H1 (cell line): ENCODE measurements around the gene ZBED5. TPM values are rescaled to one million over a fixed set of nuclear protein-coding genes. Genes with fewer than 3 reads are reported as not detected.
"Not testable (repeated sequence)": the region's sequence is repeated elsewhere in the genome, so short reads cannot be mapped to it uniquely, and the experiment has no call there.

ENCODE experiments used
- CTCF ChIA-PET: fragments of 300-600 bp; sonication (Branson Sonifier 250); formaldehyde crosslinking; loops from one replicate; lab custom pipeline; 2021; ENCODE audit not compliant: partially characterized antibody; lab: Charles Lee
- POLR2A ChIA-PET: fragments of 300-600 bp; sonication (Branson Sonifier 250); formaldehyde crosslinking; loops from one replicate; lab custom pipeline; 2021; ENCODE audit warnings: inconsistent platforms; ENCODE audit not compliant: partially characterized antibody; lab: Charles Lee
- DNase-seq, 2 experiments: peaks; one replicate each; pipeline versions ENCODE4 v3.0.0 to v3.0.0-alpha.2; 2010 to 2022; ENCODE audit warnings: low spot score in 2 of 2, low read depth in 1 of 2, mixed read lengths in 1 of 2
- FAIRE-seq: peaks from 2 replicates; lab custom pipeline; 2011; peaks lifted over from hg19 to GRCh38; lab: Jason Lieb, UNC
- H2AFZ ChIP-seq: 2 replicates; pipeline ENCODE4 v1.8.1; 2012; ENCODE audit warnings: low read length, inconsistent platforms
- H2AK5ac ChIP-seq: 2 replicates; pipeline ENCODE4 v1.6.1; 2013; ENCODE audit warnings: low read depth, low read length
- H2BK120ac ChIP-seq: replicated peaks from 2 replicates; pipeline ENCODE3; 2013; ENCODE audit warnings: low read depth, low read length, inconsistent platforms
- H2BK12ac ChIP-seq: 2 replicates; pipeline ENCODE4 v1.6.1; 2013; ENCODE audit warnings: low read depth, low read length
- H2BK15ac ChIP-seq: 2 replicates; pipeline ENCODE4 v1.6.1; 2013; ENCODE audit warnings: low read length
- H2BK20ac ChIP-seq: 2 replicates; pipeline ENCODE4 v1.6.1; 2013; ENCODE audit warnings: low read length
- H2BK5ac ChIP-seq: 2 replicates; pipeline ENCODE4 v1.6.1; 2013; ENCODE audit warnings: low read depth, low read length
- H3K14ac ChIP-seq: 2 replicates; pipeline ENCODE4 v1.6.1; 2013; ENCODE audit warnings: inconsistent platforms; ENCODE audit not compliant: insufficient read length
- H3K18ac ChIP-seq: 2 replicates; pipeline ENCODE4 v1.6.1; 2013; ENCODE audit warnings: low read length; ENCODE audit errors: extremely low read depth
- H3K23ac ChIP-seq: 2 replicates; pipeline ENCODE4 v1.6.1; 2013; ENCODE audit warnings: inconsistent platforms; ENCODE audit not compliant: insufficient read length
- H3K23me2 ChIP-seq: 2 replicates; pipeline ENCODE4 v1.6.1; 2013; ENCODE audit warnings: low read depth, low read length
- H3K27ac ChIP-seq: 2 replicates; pipeline ENCODE4 v1.6.1; 2011; ENCODE audit warnings: low read depth, low read length, inconsistent platforms
- H3K27me3 ChIP-seq, 4 experiments: replicated peaks in 1 of 4; 1 replicate in 1 of 4; 2 replicates in 3 of 4; pipeline versions ENCODE4 v1.6.1 to v1.8.1; 2011 to 2013; ENCODE audit warnings: low read length in 3 of 4, mild to moderate bottlenecking in 3 of 4, inconsistent platforms in 2 of 4, mixed read lengths in 2 of 4, moderate library complexity in 1 of 4; ENCODE audit not compliant: control insufficient read depth in 3 of 4, insufficient read depth in 3 of 4; ENCODE audit errors: extremely low read depth in 1 of 4
- H3K36me3 ChIP-seq, 4 experiments: 2 replicates each; pipeline versions ENCODE4 v1.6.1 to v1.8.1; 2011 to 2013; ENCODE audit warnings: mild to moderate bottlenecking in 4 of 4, low read length in 3 of 4, moderate library complexity in 2 of 4, control low read depth in 1 of 4, inconsistent platforms in 1 of 4; ENCODE audit not compliant: insufficient read depth in 4 of 4, control insufficient read depth in 2 of 4
- H3K4ac ChIP-seq: replicated peaks from 2 replicates; pipeline ENCODE3; 2013; ENCODE audit warnings: low read length, low read depth, mixed read lengths, inconsistent platforms; ENCODE audit not compliant: insufficient read length
- H3K4me1 ChIP-seq, 4 experiments: replicated peaks in 1 of 4; 1 replicate in 1 of 4; 2 replicates in 3 of 4; pipeline versions ENCODE4 v1.6.1 to v1.8.1; 2011 to 2013; ENCODE audit warnings: low read length in 3 of 4, inconsistent platforms in 2 of 4, mixed read lengths in 1 of 4; ENCODE audit not compliant: insufficient read depth in 4 of 4, control insufficient read depth in 3 of 4
- H3K4me2 ChIP-seq, 2 experiments: 2 replicates each; pipeline versions ENCODE4 v1.6.1 to v1.8.1; 2011 to 2013; ENCODE audit warnings: low read depth in 2 of 2, low read length in 2 of 2, control low read depth in 1 of 2, inconsistent platforms in 1 of 2, mild to moderate bottlenecking in 1 of 2; ENCODE audit not compliant: insufficient read depth in 1 of 2
- H3K4me3 ChIP-seq, 4 experiments: fragments of 200-600, 300-600 bp in 1 of 4; sonication (generic), shearing (Covaris generic), sonication (Bioruptor Twin) in 1 of 4; 2 replicates each; pipeline versions ENCODE4 v1.5.1 to v1.8.1; 2011 to 2016; ENCODE audit warnings: low read length in 4 of 4, low read depth in 3 of 4, control low read depth in 2 of 4, inconsistent platforms in 2 of 4, mild to moderate bottlenecking in 2 of 4, mixed read lengths in 1 of 4, moderate library complexity in 1 of 4; ENCODE audit not compliant: insufficient read depth in 2 of 4; ENCODE audit errors: extremely low read depth in 1 of 4
- H3K56ac ChIP-seq: replicated peaks from 2 replicates; pipeline ENCODE3; 2013; ENCODE audit warnings: low read depth, mild to moderate bottlenecking, mixed read lengths, low read length, inconsistent platforms; ENCODE audit not compliant: insufficient read length
- H3K79me1 ChIP-seq: 2 replicates; pipeline ENCODE4 v1.6.1; 2013; ENCODE audit warnings: low read depth, low read length, control low read depth
- H3K79me2 ChIP-seq, 2 experiments: 2 replicates each; pipeline versions ENCODE4 v1.6.1 to v1.8.1; 2012 to 2013; ENCODE audit warnings: low read length in 2 of 2, mild to moderate bottlenecking in 2 of 2, inconsistent platforms in 1 of 2; ENCODE audit not compliant: insufficient read depth in 2 of 2, control insufficient read depth in 1 of 2
- H3K9ac ChIP-seq, 4 experiments: replicated peaks in 1 of 4; 1 replicate in 1 of 4; 2 replicates in 3 of 4; pipeline versions ENCODE4 v1.6.1 to v1.8.1; 2011 to 2013; ENCODE audit warnings: low read depth in 3 of 4, low read length in 3 of 4, control low read depth in 2 of 4, mild to moderate bottlenecking in 2 of 4, moderate library complexity in 2 of 4, inconsistent platforms in 1 of 4; ENCODE audit errors: extremely low read depth in 1 of 4
- H3K9me3 ChIP-seq, 2 experiments: 2 replicates each; pipeline versions ENCODE4 v1.6.1 to v1.8.1; 2012 to 2013; ENCODE audit warnings: mild to moderate bottlenecking in 2 of 2, moderate library complexity in 2 of 2, control low read depth in 1 of 2, inconsistent platforms in 1 of 2, low read depth in 1 of 2, low read length in 1 of 2, mixed read lengths in 1 of 2; ENCODE audit not compliant: insufficient read depth in 2 of 2
- H4K20me1 ChIP-seq, 2 experiments: replicated peaks in 1 of 2; 2 replicates each; pipeline versions ENCODE3 to v1.8.1; 2011 to 2013; ENCODE audit warnings: inconsistent platforms in 2 of 2, low read length in 2 of 2, mild to moderate bottlenecking in 1 of 2; ENCODE audit not compliant: insufficient read depth in 2 of 2, control insufficient read depth in 1 of 2
- H4K5ac ChIP-seq: 2 replicates; pipeline ENCODE4 v1.6.1; 2013; ENCODE audit warnings: low read length, low read depth, mixed read lengths, inconsistent platforms; ENCODE audit not compliant: insufficient read length
- H4K8ac ChIP-seq: 2 replicates; pipeline ENCODE4 v1.8.0; 2013; ENCODE audit warnings: mild to moderate bottlenecking, moderate library complexity, low read length, inconsistent platforms; ENCODE audit not compliant: insufficient read depth; ENCODE audit errors: extremely low read depth
- H4K91ac ChIP-seq: replicated peaks from 2 replicates; pipeline ENCODE3; 2013; ENCODE audit warnings: low read length, mixed read lengths, inconsistent platforms; ENCODE audit not compliant: insufficient read length
- CTCF ChIP-seq, 3 experiments: IDR thresholded peaks; 1 replicate in 2 of 3; 2 replicates in 1 of 3; pipeline versions ENCODE4 v1.5.1 to v1.6.1; 2011; ENCODE audit warnings: low read length in 3 of 3, mild to moderate bottlenecking in 3 of 3, inconsistent platforms in 2 of 3, low read depth in 1 of 3, moderate library complexity in 1 of 3; ENCODE audit not compliant: insufficient read depth in 1 of 3; ENCODE audit errors: control extremely low read depth in 1 of 3
- FOSL1 ChIP-seq: IDR thresholded peaks from 2 replicates; pipeline ENCODE4 v1.6.1; 2011; ENCODE audit warnings: mild to moderate bottlenecking, low read depth, low read length, moderate library complexity; ENCODE audit not compliant: insufficient read depth
- HDAC2 ChIP-seq, 2 experiments: fragments of 300-600 bp in 1 of 2; sonication (generic) in 1 of 2; IDR thresholded peaks; 2 replicates each; pipeline ENCODE4 v1.6.1; 2011 to 2012; ENCODE audit warnings: low read depth in 2 of 2, low read length in 2 of 2, mild to moderate bottlenecking in 2 of 2, moderate library complexity in 2 of 2, borderline replicate concordance in 1 of 2, inconsistent platforms in 1 of 2
- RAD21 ChIP-seq, 2 experiments: IDR thresholded peaks in 1 of 2; conservative IDR thresholded peaks in 1 of 2; 2 replicates each; pipeline ENCODE4 v1.6.1; 2011; ENCODE audit warnings: low read depth in 2 of 2, low read length in 2 of 2, improper control_type of control experiment in 1 of 2, inconsistent platforms in 1 of 2, mild to moderate bottlenecking in 1 of 2, moderate library complexity in 1 of 2
- RNF2 ChIP-seq: fragments of 200-900, 300-1000 bp; sonication (generic); IDR thresholded peaks from 2 replicates; pipeline ENCODE4 v1.7.1; 2016; ENCODE audit warnings: borderline replicate concordance, low read depth, mild to moderate bottlenecking, antibody characterized with exemption, low read length; ENCODE audit not compliant: poor library complexity, severe bottlenecking; ENCODE audit errors: missing control alignments
- WGBS, 2 experiments: shearing (Covaris generic) in 1 of 2; methylation state at CpG; one replicate each; pipeline versions ENCODE4 v1.1.6 to v1.1.7; 2013 to 2015; ENCODE audit warnings: low lambda C conversion rate in 2 of 2, mixed read lengths in 2 of 2, inconsistent platforms in 1 of 2, low coverage in 1 of 2, missing lambda C conversion rate in 1 of 2; ENCODE audit not compliant: insufficient replicate concordance in 2 of 2, insufficient coverage in 1 of 2, insufficient read length in 1 of 2; ENCODE audit errors: extremely low coverage in 1 of 2, missing lambda C conversion rate in 1 of 2; 5-methylcytosine and 5-hydroxymethylcytosine counted together
- polyA plus RNA-seq, 7 experiments: library from polyadenylated mRNA; depleted of rRNA in 3 of 7; stranded (reverse) in 5 of 7; unstranded in 2 of 7; fragments of >200 nt in 5 of 7; fragments of 200-250 nt in 2 of 7; gene quantifications; 1 replicate in 5 of 7; 2 replicates in 1 of 7; 4 replicates in 1 of 7; pipeline versions ENCODE4 v1.2.1 to v1.2.3, GENCODE V29; 2011 to 2013; ENCODE audit warnings: missing spikeins in 2 of 7, mixed read lengths in 2 of 7
- total RNA-seq: library from RNA; stranded (reverse); fragmentation: NEBNext Ultra II Directional; extraction: Animal tissue kit (Norgen Biotek cat#: 25700); gene quantifications from 2 replicates; pipeline ENCODE4 v1.2.1, GENCODE V29; 2021

ZBED5 gene
- total and polyA plus RNA-seq, 2 of the 8 experiments (the other 6 are each of a cell fraction or from before 2014, with no cell fraction given), result 54.2 to 94.7 TPM

- TF ChIP-seq CTCF (IDR thresholded peaks at IDR 0.05; ENCODE audit: control extremely low read depth in 1 of 3, insufficient read depth in 1 of 3, low read depth in 1 of 3, low read length in 3 of 3), result no peak
- TF ChIP-seq RAD21 (IDR thresholded peaks at IDR 0.05 in 1 of 2, conservative IDR thresholded peaks at IDR 0.05 in 1 of 2; ENCODE audit: low read depth in 2 of 2, low read length in 2 of 2), result no peak
- TF ChIP-seq HDAC2 (IDR thresholded peaks at IDR 0.05; ENCODE audit: borderline replicate concordance in 1 of 2, low read depth in 2 of 2, low read length in 2 of 2), result no peak
- TF ChIP-seq FOSL1, result no peak
- no peak for TF ChIP-seq RNF2
Measured at GRCh38 chr11:10823152-10823579, 34.7 kb downstream of the ZBED5 start (continued).

GRCh38 chr11:10822491-10822890 lies 35.4 kb downstream of the ZBED5 start:
- H3K36me3 ChIP-seq, H2BK20ac ChIP-seq, H4K91ac ChIP-seq, H2AK5ac ChIP-seq, H3K4me3 ChIP-seq, DNase-seq, H3K27me3 ChIP-seq, FAIRE-seq, CTCF ChIA-PET, H2BK5ac ChIP-seq, H3K9ac ChIP-seq, H4K20me1 ChIP-seq, H4K8ac ChIP-seq, H3K79me1 ChIP-seq, H2BK12ac ChIP-seq, H4K5ac ChIP-seq, H2BK120ac ChIP-seq, H3K18ac ChIP-seq, H2BK15ac ChIP-seq, H3K23ac ChIP-seq, H3K4ac ChIP-seq, H3K27ac ChIP-seq, H3K79me2 ChIP-seq, POLR2A ChIA-PET, H3K4me2 ChIP-seq, H3K56ac ChIP-seq, H3K23me2 ChIP-seq, H3K14ac ChIP-seq, H3K4me1 ChIP-seq, H3K9me3 ChIP-seq, H2AFZ ChIP-seq: not testable (repeated sequence)
- WGBS, 2 experiments, result 88% methylated on average over 2 of the region's 3 CpGs; no CpG with 5 or more reads in 1 of the 2 experiments
